Stimulated activated CD8-positive, alpha-beta memory T cell treated with anti-CD3 and anti-CD28 coated beads, Interleukin-15, amount 100 ng/mL, for 24 hours (primary cell): ENCODE data around the gene SPATA6L.
"Not testable (repeated sequence)": the region's sequence is repeated elsewhere in the genome, so short reads cannot be mapped to it uniquely, and the experiment has no call there.

Source experiments
- DNase-seq: peaks from one replicate; pipeline ENCODE4 v3.0.0-alpha.2; 2020; ENCODE audit warnings: low read depth

The SPATA6L gene

DNA sequence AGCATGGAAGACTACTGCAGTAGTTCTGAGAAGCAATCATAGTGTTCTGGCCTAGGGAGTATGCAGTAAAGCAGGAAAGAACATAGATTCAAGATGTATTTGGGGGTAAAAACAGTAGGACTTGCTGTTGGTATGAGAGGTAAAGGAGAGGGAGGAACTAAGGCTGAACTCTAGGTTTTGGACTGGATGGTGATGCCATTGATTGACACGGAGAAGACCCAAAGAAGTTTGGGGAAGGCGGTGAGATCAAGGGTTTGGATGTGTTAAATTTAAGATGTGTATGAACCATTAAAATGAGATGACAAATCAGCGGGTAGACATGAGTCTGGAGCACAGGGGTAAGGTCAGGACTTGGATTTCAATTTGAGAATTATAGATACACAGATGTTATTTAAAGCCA, 11.1 kb upstream of the SPATA6L start:
- no peak for DNase-seq

DNA sequence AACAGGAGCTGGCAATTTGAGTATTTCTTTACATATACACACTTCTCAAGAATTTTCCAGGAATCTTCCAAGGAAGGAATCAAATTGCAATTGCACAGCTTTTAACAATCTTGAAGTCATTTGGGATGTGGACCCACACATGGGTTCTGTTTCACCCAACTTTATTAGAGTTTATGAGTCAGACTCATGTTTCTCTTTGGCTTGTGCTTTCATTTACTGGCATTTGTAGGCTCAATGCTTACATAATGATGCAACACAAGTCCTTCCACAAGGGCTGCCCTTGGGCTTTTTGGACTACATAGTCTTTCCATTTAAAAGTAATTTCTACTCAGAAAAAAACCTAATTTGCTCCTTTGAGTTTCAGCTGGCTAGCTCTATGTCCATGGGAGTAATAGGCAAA, 8.5 kb upstream of the SPATA6L start:
- no peak for DNase-seq

- DNase-seq, result no peak
These were observed 5.5 kb upstream of the SPATA6L start for GRCh38 chr9:4671737-4672136.

- no peak for DNase-seq
These were observed 4.3 kb upstream of the SPATA6L start for GRCh38 chr9:4670591-4670990.

GRCh38 chr9:4669890-4670289, 3.6 kb upstream of the SPATA6L start:
- DNase-seq, result no peak

- no peak for DNase-seq
These were observed 2.3 kb upstream of the SPATA6L start for GRCh38 chr9:4668604-4669003.

- DNase-seq, result no peak
These were observed 1.4 kb upstream of the SPATA6L start for GRCh38 chr9:4667681-4668080.

- DNase-seq, result no peak
These were observed 923 bp downstream of the SPATA6L start for GRCh38 chr9:4665357-4665756.

GRCh38 chr9:4663956-4664355, 2.3 kb downstream of the SPATA6L start:
- DNase-seq, result no peak

- DNase-seq, result no peak
These were observed 3.1 kb downstream of the SPATA6L start for GRCh38 chr9:4662989-4663792.

- peak; percentile 31 for DNase-seq
These were observed 3.9 kb downstream of the SPATA6L start, which contains the start of gene PLPP6 for GRCh38 chr9:4662108-4662988. Gene PLPP6, plus strand, starts transcription at chr9:4662294. Its CDS starts 82 bp downstream, at chr9:4662376.

DNA sequence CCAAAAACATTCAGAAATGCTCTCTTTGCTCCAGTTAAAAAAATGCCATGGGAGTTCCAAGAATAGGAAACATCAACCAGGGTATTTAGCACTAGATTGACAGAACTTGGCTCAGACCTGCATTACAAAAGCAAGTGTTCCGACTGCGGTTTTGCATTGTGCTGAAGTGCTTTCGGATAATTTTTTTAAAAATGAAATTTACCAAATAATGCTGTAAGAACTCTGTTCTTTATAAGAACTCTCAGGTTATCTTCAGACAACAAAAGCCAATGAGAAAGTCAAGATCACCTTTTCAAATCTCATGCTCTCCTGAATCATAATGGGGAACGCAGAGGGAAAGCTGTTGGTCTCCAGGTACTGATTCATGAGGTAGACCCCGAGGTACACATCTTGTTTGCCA, 4.7 kb downstream of the SPATA6L start:
- no peak for DNase-seq

DNA sequence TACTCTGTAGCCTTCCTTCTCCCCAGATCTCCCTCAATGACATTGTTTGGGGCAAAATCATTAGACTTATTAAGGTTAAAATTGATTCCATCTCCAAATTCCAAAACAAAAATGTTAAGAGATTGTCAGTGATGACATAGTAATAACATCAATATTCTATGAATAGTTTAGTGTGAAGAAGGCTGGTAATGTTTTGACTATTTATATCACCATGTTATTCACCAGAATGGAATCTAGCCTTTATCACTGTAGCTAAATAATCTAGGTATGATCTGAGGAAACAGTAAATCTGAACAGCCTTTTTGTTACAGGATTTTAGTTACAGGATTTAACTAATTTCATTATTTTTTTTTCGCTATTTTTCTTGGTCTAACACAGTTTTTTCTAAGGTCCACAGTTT, 5.1 kb downstream of the SPATA6L start:
- no peak for DNase-seq

- DNase-seq, result not testable (repeated sequence)
These were observed 5.6 kb downstream of the SPATA6L start for GRCh38 chr9:4660665-4661064.

DNA sequence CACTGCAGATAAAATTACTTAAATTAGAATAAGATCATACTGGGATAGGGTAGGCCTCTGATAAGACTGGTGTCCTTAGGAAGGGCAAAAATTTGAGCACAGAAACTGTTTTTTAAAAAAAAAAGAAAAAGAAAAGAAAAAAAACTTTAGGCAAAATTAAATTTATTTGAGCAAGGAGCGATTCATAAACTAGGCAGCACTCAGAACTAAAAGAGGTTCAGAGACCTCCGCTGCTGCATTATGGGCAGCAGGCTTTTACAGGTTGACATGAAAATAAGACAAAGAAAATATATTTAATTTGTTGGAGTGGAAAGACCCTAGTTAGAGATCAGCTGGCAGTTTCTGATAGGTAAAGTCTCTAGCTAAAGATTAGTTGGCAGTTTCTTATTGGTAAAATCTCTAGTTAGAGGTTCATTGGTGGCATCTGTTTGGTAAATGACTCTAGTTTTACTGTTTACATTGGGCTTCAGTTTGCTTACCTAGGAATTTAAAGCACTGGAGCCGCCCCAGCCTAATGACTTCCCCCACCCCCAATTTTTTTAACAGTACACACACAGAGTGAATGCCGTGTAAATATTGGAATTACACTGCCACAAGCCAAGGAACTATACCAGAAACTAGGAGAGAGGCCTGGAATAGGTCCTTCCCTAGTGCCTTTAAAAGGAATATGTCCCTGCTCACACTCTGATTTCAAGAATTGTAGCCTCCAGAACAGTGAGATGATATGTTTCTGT, 8.7 kb downstream of the SPATA6L start:
- no peak for DNase-seq

DNA sequence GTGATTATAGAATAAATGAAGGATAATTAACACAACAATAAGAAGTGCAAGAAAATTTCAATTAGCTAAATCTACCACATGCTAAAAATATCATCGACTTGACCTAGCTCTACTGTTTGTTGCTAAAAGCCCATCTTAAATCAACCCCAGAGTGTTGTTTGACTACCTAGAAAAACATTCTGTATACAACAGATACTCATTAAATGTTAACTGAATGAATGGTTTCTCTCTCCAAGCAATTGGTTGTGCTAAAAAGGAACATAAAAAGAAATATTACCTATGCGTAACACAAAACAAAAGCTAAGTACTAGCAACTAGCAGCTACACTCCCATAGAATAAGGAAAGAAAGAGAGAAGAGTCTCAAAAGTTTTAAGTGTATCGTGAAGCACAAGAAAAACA, 9.7 kb downstream of the SPATA6L start:
- no peak for DNase-seq

GRCh38 chr9:4656196-4656595, 10.1 kb downstream of the SPATA6L start:
- not testable (repeated sequence) for DNase-seq

- DNase-seq, result no peak
These were observed 11.7 kb downstream of the SPATA6L start for GRCh38 chr9:4654538-4654937.

DNA sequence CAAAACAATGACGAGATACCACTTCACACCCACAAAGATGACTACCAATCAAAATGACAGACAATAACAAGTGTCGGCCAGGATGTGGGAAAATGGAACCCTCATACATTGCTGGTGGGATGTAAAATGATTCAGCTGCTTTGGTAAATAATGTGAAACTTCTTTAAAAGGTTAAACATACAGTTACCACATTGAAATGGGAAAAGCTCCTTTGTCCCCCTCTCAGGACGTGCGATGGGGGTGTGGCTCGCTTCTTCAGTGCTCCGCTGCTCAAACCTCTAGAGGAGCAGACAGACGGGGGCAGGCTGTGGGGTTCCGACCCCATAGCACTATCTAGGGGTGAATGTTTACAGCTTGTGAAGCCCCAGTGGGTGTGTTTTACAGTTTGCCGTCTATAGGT, 12.2 kb downstream of the SPATA6L start:
- DNase-seq, result no peak

DNA sequence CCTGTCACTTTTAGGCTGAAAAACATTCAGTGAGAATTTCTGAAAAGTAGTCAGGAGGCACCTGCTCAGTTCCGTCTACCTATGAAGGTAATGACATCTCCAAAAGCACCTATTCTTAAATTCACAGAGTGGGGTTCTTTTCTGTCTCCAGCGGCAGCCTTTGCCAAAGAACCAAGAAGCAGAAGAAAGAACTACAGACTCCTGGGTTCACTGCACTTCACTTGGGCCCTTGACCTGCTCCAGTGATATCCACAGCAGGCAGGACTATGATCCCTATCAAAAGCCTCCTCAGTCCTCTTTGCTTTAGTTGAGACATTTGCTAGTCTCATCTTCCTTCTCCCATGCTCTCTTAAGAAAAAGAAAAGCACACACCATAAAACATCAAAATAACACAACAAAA, 23.9 kb downstream of the SPATA6L start:
- DNase-seq, result no peak

DNA sequence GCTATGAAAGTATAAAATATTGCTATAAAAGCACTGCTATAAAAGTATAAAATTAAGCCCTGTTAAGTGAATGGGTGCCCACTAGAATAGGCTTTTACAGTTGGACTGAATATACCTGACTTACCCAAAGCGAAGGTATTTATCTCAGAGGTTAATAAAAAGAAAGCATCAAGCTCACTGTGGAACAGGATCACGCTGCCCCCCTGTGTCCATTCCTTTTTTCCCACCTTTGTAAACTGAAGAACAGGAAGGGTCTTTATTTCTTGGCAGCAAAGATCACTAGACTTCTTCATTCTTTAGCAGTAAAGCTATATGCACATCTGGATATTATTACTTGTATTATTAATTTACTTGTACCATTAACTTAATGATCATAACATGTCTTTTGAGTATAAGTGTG, 26.3 kb downstream of the SPATA6L start:
- DNase-seq, result no peak

- no peak for DNase-seq
These were observed 26.9 kb downstream of the SPATA6L start for GRCh38 chr9:4639420-4639819.
